Measurements from ENCODE around the gene IRF4. TPM values are rescaled to one million over a fixed set of nuclear protein-coding genes. Genes with fewer than 3 reads are reported as not detected.

Gene IRF4
- total and polyA plus RNA-seq, 12 donors: 0.04 to 3.6 (median 0.32) TPM; not detected in 1

GRCh38 chr6:387293-387741, 4.2 kb upstream of the IRF4 start:
- intact Hi-C loops (cut with DNase I): loop anchor here in 1 of 10 donors (10.0 kb wide), 1 partner anchor 183 kb away; no protein-coding TSS in a partner anchor
- Histone ChIP-seq H3K4me1 (peaks cover 2 to 16% (median 12%) of the 10 kb centered on the region in 9 donors), H3K27ac (no peak overlapping the region), H3K9me3 (no peaks in the 10 kb centered on the region), H3K4me3 (no peak overlapping the region), H3K27me3 (peaks cover 16 to 97% (median 81%) of the 10 kb centered on the region in 7 donors), H3K36me3 (no peaks in the 10 kb centered on the region)
- ATAC-seq (peak in 1 of 8 donors; percentile 79), DNase-seq (no peak)
- 57 to 63% methylated on average over 11 of the region's 11 CpGs for WGBS, 2 donors
- TF ChIP-seq CTCF (IDR thresholded peaks at IDR 0.05): no peak

DNA sequence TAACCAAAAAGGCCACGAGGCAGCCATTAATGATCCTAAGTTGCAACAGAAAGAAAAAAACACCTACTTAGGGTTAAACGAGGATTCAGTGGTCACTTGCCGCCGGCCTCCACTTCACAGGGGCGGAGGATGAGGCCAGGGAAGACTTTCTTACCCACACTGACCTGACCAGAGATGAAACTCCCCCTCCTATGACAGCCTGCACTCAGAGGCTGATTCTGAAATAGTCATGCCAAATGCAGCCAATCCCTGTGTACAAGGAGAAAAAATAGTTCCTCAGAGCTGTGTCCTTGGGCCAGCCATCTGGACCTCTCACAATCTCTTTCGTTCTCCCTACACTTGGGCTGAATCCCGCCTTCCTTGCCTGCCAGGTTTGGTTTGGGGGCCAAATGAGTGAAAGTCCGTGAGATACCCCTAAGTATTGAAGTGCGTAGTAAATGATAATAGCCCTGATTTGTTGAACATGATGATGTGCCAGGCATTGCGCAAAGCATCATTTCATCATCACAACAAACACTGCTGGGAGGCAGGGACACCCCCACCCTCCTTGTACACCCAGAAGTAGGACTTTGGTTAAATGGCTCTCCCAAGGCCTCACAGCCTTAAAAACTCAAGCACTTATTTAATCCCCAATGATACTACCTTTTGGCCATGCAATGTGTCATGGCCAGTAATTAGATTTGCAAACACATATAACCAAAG, 3.2 kb upstream of the IRF4 start:
- Histone ChIP-seq H3K27me3 (peaks cover 26 to 97% (median 83%) of the 10 kb centered on the region in 7 donors), H3K4me1 (peaks cover 7 to 24% (median 22%) of the 10 kb centered on the region in 9 donors), H3K27ac (no peak overlapping the region), H3K9me3 (no peaks in the 10 kb centered on the region), H3K36me3 (no peaks in the 10 kb centered on the region), H3K4me3 (no peak overlapping the region)
- DNase-seq (no peak), ATAC-seq (no peak)
- no peak for TF ChIP-seq CTCF (IDR thresholded peaks at IDR 0.05)
- WGBS, 2 donors: 80 to 85% methylated on average over 10 of the region's 10 CpGs
- intact Hi-C loops (cut with DNase I): loop anchor here in 1 of 10 donors (10.0 kb wide), 1 partner anchor 184 kb away; no protein-coding TSS in a partner anchor

DNA sequence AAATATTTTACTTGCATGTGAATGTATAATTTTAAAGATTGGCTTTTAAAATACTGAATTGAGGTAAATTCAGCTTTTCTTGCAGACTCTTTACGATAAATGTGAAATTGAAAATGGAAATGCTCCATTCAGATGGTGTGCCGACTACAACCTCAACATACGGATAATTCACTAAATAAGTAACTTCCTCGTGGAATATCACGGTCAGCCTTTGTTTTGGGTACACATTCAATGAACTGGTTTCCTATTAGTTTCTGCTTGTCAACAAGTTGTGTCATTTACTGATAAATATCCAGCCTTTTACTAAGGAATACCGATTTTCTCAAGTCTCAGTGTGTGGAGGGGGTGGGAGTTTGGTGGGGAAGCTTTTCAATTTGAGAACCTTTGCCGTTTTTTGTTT, 2.4 kb upstream of the IRF4 start:
- DNase-seq: no peak
- H3K36me3 ChIP-seq: no peaks in the 10 kb centered on the region
- no peak overlapping the region for H3K27ac ChIP-seq
- 79 to 81% methylated on average over 7 of the region's 7 CpGs for WGBS, 2 donors
- no peak overlapping the region for H3K4me3 ChIP-seq
- TF ChIP-seq CTCF (IDR thresholded peaks at IDR 0.05): no peak
- no peak for ATAC-seq
- intact Hi-C loops (cut with DNase I): loop anchor here in 1 of 10 donors (10.0 kb wide), 1 partner anchor 184 kb away; no protein-coding TSS in a partner anchor
- peaks cover 28 to 99% (median 91%) of the 10 kb centered on the region in 7 donors for H3K27me3 ChIP-seq
- peaks cover 7 to 30% (median 25%) of the 10 kb centered on the region in 9 donors for H3K4me1 ChIP-seq
- H3K9me3 ChIP-seq: no peaks in the 10 kb centered on the region

GRCh38 chr6:389622-390021, 1.9 kb upstream of the IRF4 start:
- no peak for TF ChIP-seq CTCF (IDR thresholded peaks at IDR 0.05)
- Histone ChIP-seq H3K36me3 (no peaks in the 10 kb centered on the region), H3K4me1 (peaks cover 7 to 30% (median 25%) of the 10 kb centered on the region in 9 donors), H3K27me3 (peaks cover 28 to 99% (median 92%) of the 10 kb centered on the region in 7 donors), H3K4me3 (no peak overlapping the region), H3K9me3 (no peaks in the 10 kb centered on the region), H3K27ac (no peak overlapping the region)
- no peak for ATAC-seq
- 59 to 60% methylated on average over 8 of the region's 8 CpGs for WGBS, 2 donors
- intact Hi-C loops (cut with DNase I): loop anchor here in 1 of 10 donors (10.0 kb wide), 1 partner anchor 185 kb away; no protein-coding TSS in a partner anchor
- DNase-seq: no peak

All from heart right ventricle (tissue), 16 donors.